Neural crest cell (in vitro differentiated cells): ENCODE measurements around the gene REC8. TPM values are rescaled to one million over a fixed set of nuclear protein-coding genes. Genes with fewer than 3 reads are reported as not detected.

Experiments
- DNase-seq: peaks from one replicate; pipeline ENCODE4 v3.0.0; 2021; ENCODE audit warnings: low read depth, mixed read lengths, low spot score
- H3K27ac Mint-ChIP-seq: one replicate; pipeline ENCODE4 v1.8.0; 2021; ENCODE audit warnings: mild to moderate bottlenecking, mixed read lengths; ENCODE audit not compliant: unreplicated experiment
- H3K27me3 Mint-ChIP-seq: 2 replicates; pipeline ENCODE4 v1.8.0; 2021; ENCODE audit warnings: low read depth, mild to moderate bottlenecking, mixed read lengths
- H3K36me3 Mint-ChIP-seq: 2 replicates; pipeline ENCODE4 v1.8.0; 2021; ENCODE audit warnings: low read depth, mild to moderate bottlenecking, mixed read lengths
- H3K4me1 Mint-ChIP-seq: 2 replicates; pipeline ENCODE4 v1.8.0; 2021; ENCODE audit warnings: mixed read lengths
- H3K4me3 Mint-ChIP-seq: one replicate; pipeline ENCODE4 v1.8.0; 2021; ENCODE audit warnings: mild to moderate bottlenecking, mixed read lengths
- H3K9me3 Mint-ChIP-seq: 2 replicates; pipeline ENCODE4 v1.8.0; 2021; ENCODE audit warnings: mixed read lengths
- total RNA-seq: library from RNA; stranded (reverse); gene quantifications from 2 replicates; pipeline ENCODE4 v1.2.1, GENCODE V29; 2021
- TF ChIP-seq, protein P1 (sequence below): fragments of 200-600 bp; sonication (generic); conservative IDR thresholded peaks from 2 replicates; pipeline ENCODE4 v1.5.0; 2021; ENCODE audit warnings: antibody characterized with exemption, mild to moderate bottlenecking

REC8 gene
- total RNA-seq, 1 donor from 2014 or later, result 160 TPM

DNA sequence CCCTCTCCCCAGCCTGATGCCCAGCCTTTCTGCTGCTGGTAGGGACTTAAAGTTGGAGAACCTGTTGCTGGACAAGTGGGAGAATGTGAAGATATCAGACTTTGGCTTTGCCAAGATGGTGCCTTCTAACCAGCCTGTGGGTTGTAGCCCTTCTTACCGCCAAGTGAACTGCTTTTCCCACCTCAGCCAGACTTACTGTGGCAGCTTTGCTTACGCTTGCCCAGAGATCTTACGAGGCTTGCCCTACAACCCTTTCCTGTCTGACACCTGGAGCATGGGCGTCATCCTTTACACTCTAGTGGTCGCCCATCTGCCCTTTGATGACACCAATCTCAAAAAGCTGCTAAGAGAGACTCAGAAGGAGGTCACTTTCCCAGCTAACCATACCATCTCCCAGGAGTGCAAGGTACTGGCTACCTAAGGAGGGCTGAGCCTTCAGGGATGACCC lies 35.2 kb downstream of the REC8 start:
- no peak overlapping the region for H3K27ac Mint-ChIP-seq
- H3K9me3 Mint-ChIP-seq, result no peaks in the 10 kb centered on the region
- peaks cover 32% of the 10 kb centered on the region for H3K36me3 Mint-ChIP-seq
- no peaks in the 10 kb centered on the region for H3K27me3 Mint-ChIP-seq
- no peak for DNase-seq
- TF ChIP-seq, protein P1, sequence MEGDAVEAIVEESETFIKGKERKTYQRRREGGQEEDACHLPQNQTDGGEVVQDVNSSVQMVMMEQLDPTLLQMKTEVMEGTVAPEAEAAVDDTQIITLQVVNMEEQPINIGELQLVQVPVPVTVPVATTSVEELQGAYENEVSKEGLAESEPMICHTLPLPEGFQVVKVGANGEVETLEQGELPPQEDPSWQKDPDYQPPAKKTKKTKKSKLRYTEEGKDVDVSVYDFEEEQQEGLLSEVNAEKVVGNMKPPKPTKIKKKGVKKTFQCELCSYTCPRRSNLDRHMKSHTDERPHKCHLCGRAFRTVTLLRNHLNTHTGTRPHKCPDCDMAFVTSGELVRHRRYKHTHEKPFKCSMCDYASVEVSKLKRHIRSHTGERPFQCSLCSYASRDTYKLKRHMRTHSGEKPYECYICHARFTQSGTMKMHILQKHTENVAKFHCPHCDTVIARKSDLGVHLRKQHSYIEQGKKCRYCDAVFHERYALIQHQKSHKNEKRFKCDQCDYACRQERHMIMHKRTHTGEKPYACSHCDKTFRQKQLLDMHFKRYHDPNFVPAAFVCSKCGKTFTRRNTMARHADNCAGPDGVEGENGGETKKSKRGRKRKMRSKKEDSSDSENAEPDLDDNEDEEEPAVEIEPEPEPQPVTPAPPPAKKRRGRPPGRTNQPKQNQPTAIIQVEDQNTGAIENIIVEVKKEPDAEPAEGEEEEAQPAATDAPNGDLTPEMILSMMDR, result no peak
- no peak overlapping the region for H3K4me3 Mint-ChIP-seq
- peaks cover 10% of the 10 kb centered on the region for H3K4me1 Mint-ChIP-seq

DNA sequence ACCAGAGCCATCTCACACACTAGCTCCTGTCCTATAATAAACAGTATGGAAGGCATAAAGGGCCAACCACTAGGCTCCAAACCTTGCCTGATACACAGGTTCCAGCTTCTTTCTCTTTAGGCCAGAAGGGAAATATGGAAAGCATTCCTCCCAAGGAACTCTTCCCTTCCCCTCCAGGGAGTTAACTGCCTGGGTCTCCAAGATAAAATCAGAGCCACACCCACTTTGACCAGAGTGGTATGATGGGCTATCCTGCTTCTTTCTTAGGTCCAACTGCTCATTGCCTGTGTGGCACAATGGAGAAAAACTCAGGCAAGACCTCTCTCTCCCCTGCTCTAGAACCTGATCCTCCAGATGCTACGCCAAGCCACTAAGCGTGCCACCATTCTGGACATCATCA lies 35.7 kb downstream of the REC8 start:
- TF ChIP-seq, protein P1, result no peak
- H3K27ac Mint-ChIP-seq, result no peak overlapping the region
- peaks cover 30% of the 10 kb centered on the region for H3K36me3 Mint-ChIP-seq
- H3K27me3 Mint-ChIP-seq, result no peaks in the 10 kb centered on the region
- DNase-seq, result no peak
- no peaks in the 10 kb centered on the region for H3K9me3 Mint-ChIP-seq
- H3K4me1 Mint-ChIP-seq, result peaks cover 10% of the 10 kb centered on the region
- H3K4me3 Mint-ChIP-seq, result no peak overlapping the region

DNA sequence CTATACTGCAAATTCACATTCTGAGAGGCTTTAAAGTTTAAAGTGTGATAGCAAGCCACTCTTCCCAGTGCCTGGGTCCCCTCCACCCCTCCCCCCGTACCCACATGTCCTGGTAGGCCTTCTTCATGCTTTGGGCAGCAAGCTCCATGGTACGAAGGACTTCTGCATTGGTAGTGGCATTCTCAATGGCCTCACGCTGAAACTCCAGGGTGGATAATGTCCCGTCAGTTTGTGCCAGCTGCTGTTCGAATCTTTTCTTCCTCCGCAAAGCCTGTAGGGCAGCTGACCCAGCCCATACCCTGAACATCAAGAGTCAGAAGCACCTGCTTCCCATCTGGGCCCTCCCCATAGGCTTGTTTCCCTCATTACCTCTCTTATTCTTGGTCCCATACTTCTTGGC lies 39.4 kb downstream of the REC8 start:
- H3K9me3 Mint-ChIP-seq, result no peaks in the 10 kb centered on the region
- no peak overlapping the region for H3K27ac Mint-ChIP-seq
- peaks cover 34% of the 10 kb centered on the region for H3K4me1 Mint-ChIP-seq
- TF ChIP-seq, protein P1, result no peak
- peaks cover 20% of the 10 kb centered on the region for H3K36me3 Mint-ChIP-seq
- no peaks in the 10 kb centered on the region for H3K27me3 Mint-ChIP-seq
- peak overlapping the region; percentile 91 for H3K4me3 Mint-ChIP-seq
- no peak for DNase-seq

DNA sequence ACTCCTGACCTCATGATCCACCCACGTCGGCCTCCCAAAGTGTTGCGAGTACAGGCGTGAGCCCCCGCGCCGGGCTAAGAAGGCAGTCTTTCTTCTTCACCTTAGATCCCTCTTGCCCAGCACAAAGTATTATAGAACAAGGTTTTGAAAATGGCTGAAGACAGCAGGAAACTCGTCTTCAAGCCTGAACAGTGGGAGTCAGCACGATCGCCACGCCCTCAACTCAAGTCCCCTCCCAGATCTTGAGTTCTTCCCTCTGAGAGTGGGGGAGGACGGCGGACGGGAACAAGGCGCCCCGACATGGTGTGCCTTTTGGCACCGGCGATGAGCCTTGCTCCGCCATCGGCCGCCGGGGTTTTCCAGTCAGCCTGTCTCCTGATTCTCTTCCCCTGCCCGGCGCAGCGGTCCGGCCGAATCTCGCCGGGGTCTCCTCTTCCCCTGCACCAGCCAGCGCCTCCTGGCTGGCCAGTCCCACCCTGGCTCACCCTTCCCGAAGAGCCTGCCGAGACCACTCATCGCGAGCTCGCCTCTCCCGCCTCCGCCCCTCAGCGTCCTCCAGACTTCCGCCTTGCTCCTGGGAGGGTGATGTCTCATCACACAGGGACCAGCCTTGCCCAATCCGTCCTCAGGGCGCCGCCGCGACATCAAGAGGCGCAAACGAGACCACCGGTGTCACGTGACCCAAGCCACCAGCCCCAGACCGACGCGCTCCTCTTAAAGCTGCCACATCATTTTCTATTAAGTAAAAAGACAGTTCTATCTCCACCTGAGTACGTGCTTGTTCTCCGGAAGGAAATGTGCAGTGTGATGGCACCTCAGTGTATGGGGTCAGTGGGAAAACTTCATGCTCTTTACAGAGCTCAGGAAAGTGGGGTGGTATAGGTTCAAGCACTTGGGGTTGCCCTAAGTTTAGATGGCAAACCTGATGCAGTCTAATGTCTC lies 41.3 kb downstream of the REC8 start, which contains the start of gene CHMP4A:
CHMP4A (minus strand) TSS at position 565 of the 942 bp plus-strand sequence; CDS start at position 516, 49 bp downstream.
- Mint-ChIP-seq H3K9me3 (no peaks in the 10 kb centered on the region), H3K4me1 (peaks cover 35% of the 10 kb centered on the region), H3K27ac (peak within 1 kb of the TSS; percentile 99), H3K4me3 (peak within 1 kb of the TSS; percentile 91), H3K27me3 (no peaks in the 10 kb centered on the region), H3K36me3 (peaks cover 12% of the 10 kb centered on the region)
- peak; percentile 89 for DNase-seq
- TF ChIP-seq, protein P1, result no peak

DNA sequence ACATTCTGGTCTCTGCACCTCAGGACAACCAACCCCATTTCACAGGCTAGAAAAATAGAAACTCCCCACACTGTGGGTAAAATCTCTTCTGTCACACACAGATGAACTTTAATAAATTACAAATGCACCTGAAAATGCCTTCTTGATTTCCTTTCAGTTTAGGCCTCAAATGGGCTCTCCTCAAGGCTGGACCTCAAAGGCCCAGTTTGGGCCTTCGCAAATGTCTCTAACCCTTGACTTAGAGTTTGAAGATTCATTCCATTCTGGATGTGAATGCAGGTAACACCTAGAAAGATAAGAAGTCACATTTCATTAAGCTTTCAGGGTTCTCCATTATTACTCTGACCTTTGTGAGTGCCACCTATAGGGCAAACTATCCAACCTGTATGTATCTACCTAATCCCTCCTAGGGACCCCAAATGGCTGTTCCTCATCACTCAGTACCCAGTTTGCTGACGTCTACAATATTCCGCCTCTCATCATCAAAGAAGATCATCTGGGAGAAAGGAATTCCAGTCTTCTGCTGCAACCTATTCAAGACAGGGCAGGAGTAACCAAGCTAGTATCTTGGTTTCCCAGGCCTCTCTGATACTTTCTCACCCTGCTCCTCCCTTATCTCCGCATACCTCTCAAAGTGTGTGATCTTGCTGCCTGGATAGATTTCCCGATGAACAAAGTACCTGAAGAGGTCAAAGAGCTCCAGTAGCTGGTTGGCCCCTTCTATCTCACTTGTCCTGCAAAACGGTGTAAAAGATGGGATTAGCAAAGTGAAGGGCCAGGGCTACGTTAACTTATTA lies 42.2 kb downstream of the REC8 start:
- H3K9me3 Mint-ChIP-seq, result no peaks in the 10 kb centered on the region
- TF ChIP-seq, protein P1, result no peak
- peak overlapping the region; percentile 91 for H3K4me3 Mint-ChIP-seq
- no peak for DNase-seq
- peaks cover 35% of the 10 kb centered on the region for H3K4me1 Mint-ChIP-seq
- H3K36me3 Mint-ChIP-seq, result peaks cover 12% of the 10 kb centered on the region
- H3K27ac Mint-ChIP-seq, result peak overlapping the region; percentile 24
- no peaks in the 10 kb centered on the region for H3K27me3 Mint-ChIP-seq
